ENCODE measurements around the gene CAMTA1. TPM values are rescaled to one million over a fixed set of nuclear protein-coding genes. Genes with fewer than 3 reads are reported as not detected.
"Not testable (repeated sequence)": the region's sequence is repeated elsewhere in the genome, so short reads cannot be mapped to it uniquely, and the experiment has no call there.

The CAMTA1 gene
- total RNA-seq, 1 donor from 2014 or later = 40.9 TPM

DNA sequence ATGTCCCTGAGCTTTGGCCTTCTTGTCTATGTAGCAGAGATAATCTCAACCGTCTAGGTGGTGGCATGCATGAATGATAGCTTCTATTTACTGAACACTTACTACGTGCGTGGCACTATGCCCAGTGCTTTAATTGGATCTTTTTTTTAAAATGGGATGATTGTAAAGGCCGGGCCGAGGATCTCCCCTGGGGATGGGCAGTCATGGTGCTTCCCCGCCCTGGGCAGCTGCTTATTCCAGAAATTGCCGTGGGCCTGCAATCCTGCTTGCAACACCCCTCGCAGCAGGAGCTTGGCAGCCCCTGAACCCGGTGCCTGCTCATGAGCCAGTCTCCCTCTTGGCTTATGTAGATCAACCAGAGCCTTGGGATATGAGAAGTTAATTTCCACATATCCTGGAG lies 360.7 kb downstream of the CAMTA1 start:
- DNase-seq (ENCODE audit: low read depth in 2 of 2) = no peak

DNA sequence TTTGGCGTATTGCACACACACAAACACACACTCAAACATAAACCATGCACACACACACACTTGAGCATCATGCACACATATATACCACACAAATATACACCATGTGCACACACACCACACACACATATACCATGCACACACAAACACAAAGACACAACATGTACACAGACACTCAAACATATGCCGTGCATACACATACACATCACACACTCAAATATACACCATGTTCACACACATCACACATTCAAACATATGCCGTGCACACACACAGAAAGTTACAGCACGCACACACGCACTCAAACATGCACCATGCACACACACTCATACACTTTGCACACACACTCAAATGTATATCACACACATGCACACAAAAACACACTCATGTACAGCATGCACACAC lies 361.5 kb downstream of the CAMTA1 start:
- no peak for DNase-seq (ENCODE audit: low read depth in 2 of 2)

DNA sequence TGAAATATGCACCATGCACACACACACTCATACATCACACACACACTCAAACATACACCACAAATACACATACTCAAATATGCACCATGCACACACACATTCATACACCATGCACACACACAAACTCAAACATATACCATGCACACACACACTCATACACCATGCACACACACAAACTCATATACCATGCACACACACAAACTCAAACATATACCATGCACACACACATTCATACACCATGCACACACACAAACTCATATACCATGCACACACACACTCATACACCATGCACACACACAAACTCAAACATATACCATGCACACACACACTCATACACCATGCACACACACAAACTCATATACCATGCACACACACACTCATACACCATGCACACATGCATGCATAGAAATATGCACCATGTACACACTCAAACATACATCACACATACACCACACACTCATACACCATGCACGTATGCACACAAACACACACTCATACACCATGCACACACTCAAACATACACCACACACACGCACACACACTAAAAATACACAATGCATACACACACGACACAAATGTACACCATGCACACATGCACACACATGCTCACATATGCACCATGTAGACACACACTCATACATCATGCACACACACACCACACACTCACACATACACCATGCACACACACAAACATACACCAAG lies 362.5 kb downstream of the CAMTA1 start:
- not testable (repeated sequence) for DNase-seq (ENCODE audit: low read depth in 2 of 2)

DNA sequence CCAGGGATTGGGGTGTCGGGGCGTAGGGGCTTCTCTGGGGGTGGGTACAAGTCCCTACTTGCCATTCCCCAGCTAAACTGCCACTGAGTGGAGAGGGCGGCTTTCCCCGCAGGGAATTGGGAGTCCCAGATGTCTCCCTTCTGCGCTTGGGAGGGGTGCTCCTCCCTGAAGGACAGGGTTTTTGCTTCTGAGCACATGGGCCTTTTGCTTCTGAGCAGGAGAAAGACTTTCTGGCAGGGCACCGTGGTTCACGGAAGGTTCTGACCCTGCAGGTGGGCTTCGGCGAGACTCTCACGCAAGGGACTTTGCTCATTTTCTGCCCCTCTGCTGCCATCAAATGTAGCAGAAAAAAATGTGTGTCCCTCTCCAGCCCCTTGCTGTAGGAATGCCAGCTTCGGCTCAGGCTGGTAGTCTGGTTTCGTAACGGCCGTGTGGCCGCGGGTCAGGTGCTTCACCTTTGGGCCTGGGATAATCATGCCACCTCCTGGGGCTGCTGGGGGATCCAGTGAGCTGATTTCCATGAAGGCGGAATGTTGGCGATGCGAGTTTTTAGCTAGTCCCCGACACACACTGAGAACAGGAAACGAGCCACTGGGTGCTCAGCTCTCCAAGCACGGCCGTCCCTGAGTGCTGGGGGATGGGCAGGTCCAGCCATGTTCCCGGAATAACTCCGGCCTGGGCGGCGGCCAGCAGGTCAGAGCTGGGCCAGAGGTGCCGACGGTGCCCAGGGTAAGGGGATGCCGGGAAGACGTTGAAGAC lies 364.0 kb downstream of the CAMTA1 start:
- no peak for DNase-seq (ENCODE audit: low read depth in 2 of 2)

DNA sequence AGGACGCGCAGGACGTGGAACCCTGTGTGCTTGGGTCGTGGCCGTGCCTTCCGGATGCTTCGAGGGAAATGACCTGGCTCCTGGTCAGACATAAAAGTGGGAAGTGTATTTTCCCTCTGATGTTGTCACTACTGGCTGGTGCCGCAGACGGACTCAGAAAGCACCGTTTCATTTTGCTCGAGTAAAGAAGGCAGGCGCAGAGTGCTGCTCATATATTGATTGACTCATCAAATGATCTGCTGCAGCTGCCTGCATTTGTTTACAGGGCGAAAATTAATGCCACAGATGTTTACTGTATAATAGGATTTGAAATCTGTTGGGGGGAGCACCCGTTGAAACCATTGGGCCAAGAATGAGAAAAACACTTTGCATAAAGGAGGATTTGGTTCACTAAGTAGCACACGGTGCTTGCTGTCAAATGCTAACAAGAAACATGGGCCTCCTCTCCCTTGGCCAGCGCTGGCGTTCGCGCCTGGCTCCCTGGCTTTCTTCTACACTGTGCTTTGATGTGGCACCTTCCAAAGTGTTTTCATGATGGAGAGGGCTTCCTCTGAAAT lies 365.5 kb downstream of the CAMTA1 start:
- no peak for DNase-seq (ENCODE audit: low read depth in 2 of 2)

DNA sequence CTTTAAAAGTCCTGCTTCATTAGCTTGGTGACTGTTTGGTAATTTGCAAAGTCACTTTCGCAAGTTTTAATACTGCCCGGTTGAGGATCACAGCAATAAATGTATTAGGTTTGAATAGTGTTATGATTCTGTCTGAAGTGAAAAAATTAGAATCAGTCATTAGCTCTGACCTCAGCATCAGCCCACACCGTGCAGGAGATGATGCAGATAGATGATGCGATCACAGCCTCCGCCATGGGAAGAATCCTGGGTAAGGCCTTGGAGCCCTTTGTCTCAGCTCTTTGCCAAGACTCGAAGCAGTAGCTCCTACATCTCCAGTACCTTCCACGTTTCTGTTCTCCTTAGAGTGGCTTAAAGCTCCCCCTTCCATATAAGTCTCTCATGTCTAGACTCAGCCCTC lies 366.7 kb downstream of the CAMTA1 start:
- DNase-seq (ENCODE audit: low read depth in 2 of 2) = no peak

DNA sequence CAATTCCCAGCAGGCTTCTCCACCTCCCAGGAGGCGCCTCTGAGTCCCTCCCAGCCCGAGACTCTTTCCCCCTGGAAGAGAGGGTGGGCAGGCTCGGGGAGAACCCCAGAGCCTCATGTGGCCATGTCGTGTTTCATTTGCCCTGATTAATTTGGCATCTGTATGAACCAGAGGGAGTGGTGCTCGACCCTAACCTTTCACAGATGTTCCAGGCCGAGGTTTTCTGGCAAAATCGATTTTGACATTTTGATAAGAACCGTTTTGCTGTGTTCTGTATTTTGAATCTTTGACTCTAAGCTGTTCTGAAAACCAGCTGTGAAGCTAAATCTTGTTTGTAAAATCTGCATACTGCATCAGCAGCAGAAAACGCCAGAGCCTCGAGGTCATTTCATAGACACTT lies 367.4 kb downstream of the CAMTA1 start:
- DNase-seq (ENCODE audit: low read depth in 2 of 2) = no peak

DNA sequence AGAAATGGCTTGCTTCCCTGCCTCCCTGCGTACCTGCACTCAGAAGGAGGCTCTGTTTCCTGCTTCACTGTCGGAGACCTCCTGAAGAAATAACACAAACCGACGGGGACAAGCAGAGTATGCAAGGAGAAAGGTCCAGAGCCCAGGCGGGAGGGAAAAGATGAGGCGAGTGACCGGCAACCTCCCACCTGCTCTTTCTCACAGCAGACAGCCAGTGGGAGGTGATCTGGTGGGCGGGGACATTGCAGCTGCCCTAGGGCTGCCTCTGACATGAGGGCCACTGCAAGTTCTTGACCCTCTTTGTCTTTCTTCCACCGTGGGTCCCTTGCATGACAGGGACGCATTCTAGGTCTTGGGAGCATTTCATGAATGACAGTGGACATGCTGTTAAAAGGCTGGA lies 368.2 kb downstream of the CAMTA1 start:
- no peak for DNase-seq (ENCODE audit: low read depth in 2 of 2)

DNA sequence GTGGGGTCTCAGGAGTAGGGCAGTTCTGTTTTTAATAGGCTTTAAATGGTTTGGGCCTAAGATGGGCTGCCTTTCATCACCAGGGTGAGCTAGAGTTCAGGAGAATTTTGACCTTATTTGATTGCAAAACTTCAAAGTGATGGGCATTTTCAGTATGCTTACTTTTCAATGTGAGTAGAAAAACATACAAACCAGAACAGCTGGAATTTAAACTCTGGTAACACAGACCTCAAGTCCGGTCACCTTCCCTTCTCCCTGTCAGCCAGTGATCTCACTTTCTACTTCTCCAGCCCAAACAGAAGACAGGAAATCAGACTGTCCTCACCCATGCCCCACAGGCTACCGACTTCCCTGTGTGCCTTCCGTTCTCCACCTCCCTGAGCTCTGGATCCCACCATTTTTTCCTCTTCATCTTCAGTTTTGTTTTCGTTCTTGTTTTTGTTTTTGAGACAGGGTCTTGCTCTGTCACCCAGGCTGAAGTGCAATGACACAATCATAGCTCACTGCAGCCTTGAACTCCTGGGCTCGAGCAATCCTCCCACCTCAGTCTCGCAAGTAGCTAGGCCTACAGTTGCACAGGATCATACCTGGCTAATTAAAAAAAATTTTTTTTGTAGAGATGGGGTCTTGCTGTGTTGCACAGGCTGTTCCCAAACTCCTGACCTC lies 374.0 kb downstream of the CAMTA1 start:
- DNase-seq (ENCODE audit: low read depth in 2 of 2) = no peak

DNA sequence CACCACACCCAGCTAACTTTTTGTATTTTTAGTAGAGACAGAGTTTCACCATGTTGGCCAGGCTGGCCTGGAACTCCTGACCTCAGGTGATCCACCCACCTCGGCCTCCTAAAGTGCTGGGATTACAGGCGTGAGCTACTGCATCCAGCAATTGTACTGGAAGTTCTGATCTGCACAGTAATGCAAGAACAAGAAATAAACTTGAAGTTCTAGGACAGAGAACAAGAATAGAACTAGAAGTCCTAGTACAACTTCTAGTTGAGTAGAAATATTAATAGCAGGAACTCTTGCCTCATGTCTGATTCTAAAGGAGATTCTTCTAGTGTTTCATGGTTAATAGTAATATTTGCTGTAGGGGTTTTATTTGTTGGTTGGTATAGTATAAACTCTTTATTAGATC lies 383.3 kb downstream of the CAMTA1 start:
- DNase-seq (ENCODE audit: low read depth in 2 of 2) = not testable (repeated sequence)

DNA sequence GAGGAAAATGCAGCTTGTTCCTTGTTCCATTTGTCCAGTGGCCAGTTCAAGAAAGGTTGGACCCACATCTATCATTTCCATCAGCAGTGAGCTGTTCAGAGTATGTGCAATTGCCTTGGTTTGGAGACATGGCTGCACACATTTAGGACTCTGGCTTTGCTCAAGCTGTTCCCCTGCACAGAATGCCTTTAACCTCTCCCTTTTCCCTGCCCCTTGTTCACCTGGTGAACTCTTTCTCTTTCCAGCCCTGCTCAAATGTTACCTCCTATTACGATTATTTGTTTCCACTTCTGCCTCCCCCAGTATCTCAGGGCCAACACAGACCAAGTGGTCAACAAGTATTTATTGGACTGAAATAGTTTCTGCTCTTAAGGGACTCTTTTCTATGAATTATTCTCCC lies 385.9 kb downstream of the CAMTA1 start:
- DNase-seq (ENCODE audit: low read depth in 2 of 2) = no peak

DNA sequence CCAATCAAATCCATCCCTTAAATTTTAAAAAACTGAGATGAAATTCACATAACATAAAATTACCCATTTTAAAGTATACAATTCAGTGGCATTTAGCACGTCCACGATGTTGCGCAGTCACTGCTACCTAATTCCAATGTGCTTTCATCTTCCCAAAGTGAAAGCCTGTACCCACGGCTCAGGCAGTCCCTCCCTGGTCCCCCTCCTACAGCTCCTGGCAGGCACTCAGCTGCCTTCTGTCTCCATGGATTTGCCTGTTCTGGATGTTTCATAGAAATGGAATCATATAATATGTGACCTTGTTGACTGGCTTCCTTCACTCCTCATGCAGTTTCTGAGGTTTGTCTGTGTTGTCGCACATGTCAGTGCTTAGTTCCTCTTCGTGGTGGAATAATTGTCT lies 386.3 kb downstream of the CAMTA1 start:
- no peak for DNase-seq (ENCODE audit: low read depth in 2 of 2)

DNA sequence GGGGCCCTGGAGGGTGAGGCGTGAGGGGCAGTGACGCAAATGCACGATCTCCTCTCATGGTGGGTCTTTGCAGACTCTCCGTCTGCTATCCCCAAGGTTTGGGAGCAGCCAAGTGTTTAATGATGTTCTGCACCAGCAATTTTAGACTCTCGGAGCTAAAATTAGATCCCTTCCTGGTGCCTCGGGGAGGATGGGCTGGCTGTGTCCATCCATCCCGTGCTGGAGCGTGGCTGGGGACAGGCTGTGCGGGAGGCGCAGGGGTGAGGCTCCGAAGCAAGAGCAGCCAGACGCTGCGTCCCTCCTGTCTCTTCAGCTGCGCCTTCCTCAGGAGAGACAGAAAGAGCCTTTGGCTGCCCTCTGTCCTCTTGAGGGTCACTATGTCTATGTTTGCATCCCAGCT lies 387.6 kb downstream of the CAMTA1 start:
- no peak for DNase-seq (ENCODE audit: low read depth in 2 of 2)

DNA sequence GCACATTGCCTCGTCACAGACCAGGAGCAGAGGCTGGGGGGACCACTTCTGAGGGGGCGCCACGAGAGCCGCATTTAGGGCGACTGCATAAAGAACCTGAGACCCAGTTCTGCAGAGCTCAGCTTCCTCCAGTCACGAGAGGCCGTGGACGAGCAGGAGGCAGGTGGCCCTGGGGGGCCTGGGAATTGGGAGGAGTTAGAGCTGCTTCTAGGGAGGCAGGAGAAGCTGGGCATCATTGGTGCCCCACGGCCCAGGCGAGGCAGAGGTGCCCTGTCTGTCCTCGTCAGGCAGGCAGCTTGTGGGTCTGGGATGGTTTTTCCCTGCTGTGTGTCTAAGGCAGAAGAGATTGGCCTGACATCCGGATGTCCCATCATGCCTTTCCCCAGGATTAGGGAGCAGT lies 389.3 kb downstream of the CAMTA1 start:
- DNase-seq (ENCODE audit: low read depth in 2 of 2) = no peak

DNA sequence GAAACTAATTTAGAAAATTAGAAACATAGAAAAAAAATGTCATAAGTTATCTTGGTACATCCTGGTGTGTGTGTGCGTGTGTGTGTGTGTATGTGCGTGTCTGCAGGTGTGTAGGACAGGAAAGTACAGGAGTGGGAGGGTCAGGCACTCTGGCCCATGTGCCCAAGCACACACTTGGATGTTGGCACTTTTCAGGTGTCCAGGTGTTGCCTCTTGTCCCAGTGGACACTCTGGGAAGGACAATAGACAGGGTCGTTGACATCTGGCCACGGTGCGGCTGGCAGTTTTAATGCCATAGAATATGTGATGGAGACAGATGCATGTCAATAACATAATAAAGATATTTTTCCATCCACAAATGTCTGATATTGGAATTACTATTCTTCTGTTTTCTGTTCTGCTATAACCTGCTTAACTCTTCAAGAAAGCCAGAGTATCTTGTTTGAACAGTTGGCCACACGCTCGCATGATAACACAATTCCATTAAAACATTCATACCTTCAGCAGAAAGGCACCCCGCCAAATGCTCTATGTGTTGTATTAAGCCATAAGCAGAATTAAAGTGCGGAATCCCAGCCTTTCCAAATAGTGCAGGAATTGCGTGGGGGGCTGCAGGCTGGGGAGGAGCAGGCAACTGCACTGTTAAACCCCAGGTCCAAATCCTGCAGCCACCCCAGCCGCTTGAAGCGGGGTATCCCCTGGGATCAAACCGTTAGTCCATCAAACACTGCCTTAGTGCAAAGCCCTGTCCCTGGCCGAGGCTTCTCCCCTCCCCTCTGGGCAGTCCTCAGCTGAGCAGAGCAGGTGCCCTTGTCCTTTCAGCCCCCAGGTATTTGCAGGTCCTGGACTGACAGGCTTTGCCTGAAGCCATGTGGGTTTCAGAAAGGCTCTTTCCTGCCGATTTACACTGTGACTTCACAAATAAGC lies 390.0 kb downstream of the CAMTA1 start:
- DNase-seq (ENCODE audit: low read depth in 2 of 2) = no peak

DNA sequence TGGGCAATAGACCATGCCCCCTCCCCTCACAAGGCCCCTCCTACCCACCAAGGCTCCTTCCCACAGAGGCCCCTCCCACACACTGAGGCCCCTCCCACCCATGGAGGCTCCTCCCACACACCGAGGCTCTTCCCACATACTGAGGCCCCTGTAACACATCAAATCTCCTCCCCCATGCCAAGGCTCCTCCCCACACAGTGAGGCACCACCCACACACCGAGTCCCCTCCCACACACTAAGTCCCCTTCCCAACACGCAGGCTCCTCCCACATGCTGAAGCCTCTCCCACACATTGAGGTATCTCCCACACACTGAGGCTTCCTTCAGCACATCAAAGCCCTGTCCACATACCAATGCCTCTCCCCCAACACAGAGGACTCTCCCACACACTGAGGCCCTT lies 391.8 kb downstream of the CAMTA1 start:
- no peak for DNase-seq (ENCODE audit: low read depth in 2 of 2)

DNA sequence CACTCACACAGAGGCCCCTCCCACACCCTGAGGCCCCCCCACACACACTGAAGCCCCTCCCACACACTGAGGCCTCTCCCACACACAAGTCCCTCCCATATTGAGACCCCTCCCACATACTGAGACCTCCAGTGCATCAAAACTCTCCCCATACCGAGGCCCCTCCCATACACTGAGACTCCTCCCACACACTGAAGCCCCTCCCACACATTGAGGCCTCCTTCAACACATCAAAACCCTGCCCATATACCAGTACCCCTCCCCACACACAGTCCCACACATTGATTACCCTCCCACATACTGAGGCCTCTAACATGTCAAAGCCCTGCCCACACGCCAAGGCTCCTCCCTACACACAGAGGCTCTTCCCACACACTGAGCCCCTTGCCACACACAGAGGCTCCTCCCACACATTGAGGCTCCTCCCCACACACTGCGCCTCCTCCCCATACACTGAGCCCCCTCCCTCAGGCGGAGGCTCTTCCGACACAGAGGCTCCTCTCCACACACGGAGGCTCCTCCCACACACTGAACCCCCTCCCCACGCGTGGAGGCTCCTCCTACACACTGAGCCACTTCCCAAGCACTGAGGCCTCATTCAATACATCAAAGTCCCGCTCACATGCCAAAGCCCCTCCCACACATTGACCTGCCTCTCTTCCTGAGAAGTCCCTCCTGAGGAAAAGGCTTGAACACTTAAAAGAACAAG lies 392.3 kb downstream of the CAMTA1 start:
- no peak for DNase-seq (ENCODE audit: low read depth in 2 of 2)

DNA sequence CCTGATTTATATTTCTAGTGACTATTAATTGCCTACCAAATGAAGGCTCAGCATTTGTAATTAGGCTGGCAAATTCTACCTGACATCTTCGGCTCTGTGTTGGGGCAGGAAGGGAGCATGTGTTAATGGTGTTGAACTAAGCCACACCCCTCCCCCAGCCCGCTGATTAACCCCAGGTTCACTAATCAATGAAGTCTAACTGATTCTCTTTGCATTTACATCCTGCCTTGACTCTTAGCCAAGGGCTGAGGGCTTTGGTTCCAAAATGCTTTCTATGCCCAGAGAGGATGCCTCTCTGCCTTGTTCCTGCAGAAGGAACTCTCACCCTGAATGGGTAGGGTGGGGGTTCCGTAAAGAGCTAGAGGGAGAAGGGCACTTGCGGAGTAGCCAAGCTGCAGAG lies 393.1 kb downstream of the CAMTA1 start:
- DNase-seq (ENCODE audit: low read depth in 2 of 2) = no peak

DNA sequence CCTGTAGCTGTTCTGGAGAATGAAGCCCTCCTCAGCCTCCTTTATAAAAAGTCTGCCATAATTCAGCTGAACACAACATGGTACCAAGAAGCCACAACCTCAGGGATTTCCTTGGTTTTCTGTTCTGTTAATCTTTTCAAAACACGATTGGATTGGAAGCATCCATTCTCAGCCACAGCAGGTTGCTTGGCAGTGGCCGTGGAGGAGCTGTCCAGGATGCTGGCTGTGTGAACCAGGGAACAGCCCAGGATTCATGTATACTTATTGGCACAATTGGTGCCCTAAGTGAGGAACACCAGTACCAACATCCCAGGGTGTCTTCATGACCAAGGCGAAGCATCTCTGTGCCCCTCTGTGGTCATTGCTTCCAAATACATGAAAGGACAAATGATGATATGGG lies 393.5 kb downstream of the CAMTA1 start:
- DNase-seq (ENCODE audit: low read depth in 2 of 2) = no peak

DNA sequence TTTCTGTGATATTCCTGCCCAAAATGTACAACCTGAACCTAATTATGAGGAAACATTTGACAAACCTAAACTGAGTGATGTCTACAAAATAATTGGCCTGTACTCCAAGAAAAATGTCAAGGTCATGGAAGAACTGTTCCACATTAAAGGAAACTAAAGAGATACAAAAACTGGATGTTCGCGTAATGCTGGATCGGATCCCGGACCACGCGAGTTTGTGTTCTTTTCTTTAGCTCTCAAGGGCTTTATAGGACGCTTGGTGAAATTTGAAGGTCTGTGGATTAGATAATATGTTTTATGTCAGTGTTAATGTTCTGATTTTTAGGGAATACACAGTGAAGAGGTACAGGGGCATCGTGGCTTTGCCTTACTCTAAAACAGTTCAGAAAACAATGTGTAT lies 400.5 kb downstream of the CAMTA1 start:
- no peak for DNase-seq (ENCODE audit: low read depth in 2 of 2)

Data from lung microvascular endothelial cell (primary cell).